ENCODE results near the gene VIT.

DNA sequence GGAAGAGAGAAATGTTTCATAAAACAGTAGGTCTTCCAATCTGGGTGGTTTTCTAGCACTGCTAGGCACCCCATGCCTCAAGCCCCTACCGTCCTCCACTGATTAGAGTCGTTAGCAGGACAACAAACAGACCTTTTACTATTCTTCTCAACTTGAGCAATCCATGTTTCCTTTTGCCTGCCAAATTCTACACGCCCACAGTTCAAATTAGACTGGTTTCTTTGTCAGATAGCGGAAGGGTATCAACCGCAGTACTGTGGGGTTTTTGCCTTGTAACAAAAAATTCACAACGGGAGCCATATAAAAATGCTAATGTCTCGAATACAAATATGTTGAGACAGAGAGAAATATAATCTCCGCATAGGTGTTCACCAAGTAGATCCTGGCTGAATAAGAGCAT is 59.9 kb downstream of the VIT start:
- TF ChIP-seq CTCF (IDR thresholded peaks at IDR 0.05; ENCODE audit: low read depth, low read length, missing input control), result no peak
- TF ChIP-seq TAF1 (conservative IDR thresholded peaks at IDR 0.05), result no peak
- TF ChIP-seq, protein P1, sequence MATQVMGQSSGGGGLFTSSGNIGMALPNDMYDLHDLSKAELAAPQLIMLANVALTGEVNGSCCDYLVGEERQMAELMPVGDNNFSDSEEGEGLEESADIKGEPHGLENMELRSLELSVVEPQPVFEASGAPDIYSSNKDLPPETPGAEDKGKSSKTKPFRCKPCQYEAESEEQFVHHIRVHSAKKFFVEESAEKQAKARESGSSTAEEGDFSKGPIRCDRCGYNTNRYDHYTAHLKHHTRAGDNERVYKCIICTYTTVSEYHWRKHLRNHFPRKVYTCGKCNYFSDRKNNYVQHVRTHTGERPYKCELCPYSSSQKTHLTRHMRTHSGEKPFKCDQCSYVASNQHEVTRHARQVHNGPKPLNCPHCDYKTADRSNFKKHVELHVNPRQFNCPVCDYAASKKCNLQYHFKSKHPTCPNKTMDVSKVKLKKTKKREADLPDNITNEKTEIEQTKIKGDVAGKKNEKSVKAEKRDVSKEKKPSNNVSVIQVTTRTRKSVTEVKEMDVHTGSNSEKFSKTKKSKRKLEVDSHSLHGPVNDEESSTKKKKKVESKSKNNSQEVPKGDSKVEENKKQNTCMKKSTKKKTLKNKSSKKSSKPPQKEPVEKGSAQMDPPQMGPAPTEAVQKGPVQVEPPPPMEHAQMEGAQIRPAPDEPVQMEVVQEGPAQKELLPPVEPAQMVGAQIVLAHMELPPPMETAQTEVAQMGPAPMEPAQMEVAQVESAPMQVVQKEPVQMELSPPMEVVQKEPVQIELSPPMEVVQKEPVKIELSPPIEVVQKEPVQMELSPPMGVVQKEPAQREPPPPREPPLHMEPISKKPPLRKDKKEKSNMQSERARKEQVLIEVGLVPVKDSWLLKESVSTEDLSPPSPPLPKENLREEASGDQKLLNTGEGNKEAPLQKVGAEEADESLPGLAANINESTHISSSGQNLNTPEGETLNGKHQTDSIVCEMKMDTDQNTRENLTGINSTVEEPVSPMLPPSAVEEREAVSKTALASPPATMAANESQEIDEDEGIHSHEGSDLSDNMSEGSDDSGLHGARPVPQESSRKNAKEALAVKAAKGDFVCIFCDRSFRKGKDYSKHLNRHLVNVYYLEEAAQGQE (IDR thresholded peaks at IDR 0.05), result no peak
- no peak for TF ChIP-seq JUND (IDR thresholded peaks at IDR 0.05)
- no peak for TF ChIP-seq YY1 (IDR thresholded peaks at IDR 0.05)

All from liver (tissue), 3 donors.